GM12892 (cell line): ENCODE data around the gene MXD4.

Experiments
- POLR2A ChIP-seq: IDR thresholded peaks from 2 replicates; pipeline ENCODE4 v1.6.1; 2011; ENCODE audit warnings: low read depth, low read length, control low read depth
- POLR2AphosphoS5 ChIP-seq: IDR thresholded peaks from 2 replicates; pipeline ENCODE4 v1.6.1; 2011; ENCODE audit warnings: low read depth, low read length, control low read depth
- TAF1 ChIP-seq: IDR thresholded peaks from 2 replicates; pipeline ENCODE4 v1.6.1; 2011; ENCODE audit warnings: low read depth, mild to moderate bottlenecking, control low read depth, low read length, borderline replicate concordance

- TF ChIP-seq POLR2AphosphoS5 (no peak), POLR2A (no peak), TAF1 (no peak)
Observed at GRCh38 chr4:2254665-2255500, 7.0 kb downstream of the MXD4 start.
